GM12878 (cell line): Measurements from ENCODE around the gene FANCG. TPM values are rescaled to one million over a fixed set of nuclear protein-coding genes. Genes with fewer than 3 reads are reported as not detected.

Source experiments
- ATAC-seq: fragments of 200-7000 bp; cut with Tn5 transposase; 3 replicates; pipeline ENCODE4 v1.9.1; 2020; ENCODE audit warnings: mild to moderate bottlenecking, moderate library complexity
- BruUV-seq: library from RNA; stranded (reverse); fragments of 400-500 nt; replicated peaks from 2 replicates; lab custom pipeline; 2021; lab: Mats Ljungman, UMichigan
- CTCF ChIA-PET: fragments of 300-600 bp; sonication (Branson Sonifier 250); formaldehyde crosslinking; extraction: SDS; loops from one replicate; lab custom pipeline; 2021; ENCODE audit warnings: inconsistent platforms; lab: Yijun Ruan, JAX
- POLR2A ChIA-PET: fragments of 350-600 bp; formaldehyde crosslinking; extraction: SDS; loops from one replicate; lab custom pipeline; 2021; ENCODE audit warnings: inconsistent platforms; lab: Charles Lee
- RAD21 ChIA-PET: fragments of 300-600 bp; sonication (Branson Sonifier 250); formaldehyde crosslinking; loops from one replicate; lab custom pipeline; 2023; ENCODE audit warnings: antibody characterized with exemption; ENCODE audit not compliant: unreplicated experiment; lab: Charles Lee
- SMC1A ChIA-PET: fragments of 300-600 bp; sonication (Branson Sonifier 250); formaldehyde crosslinking; loops from one replicate; lab custom pipeline; 2023; ENCODE audit not compliant: unreplicated experiment, uncharacterized antibody; lab: Charles Lee
- DNase-seq: peaks from one replicate; pipeline ENCODE4 v3.0.0-alpha.2; 2011; ENCODE audit warnings: low read depth, low spot score
- FAIRE-seq: peaks from 3 replicates; lab custom pipeline; 2011; peaks lifted over from hg19 to GRCh38; lab: Jason Lieb, UNC
- H2AFZ ChIP-seq: 2 replicates; pipeline ENCODE4 v1.6.0; 2011; ENCODE audit warnings: low read depth, low read length, control low read depth; ENCODE audit not compliant: control insufficient read depth
- H3K27ac ChIP-seq: 2 replicates; pipeline ENCODE4 v1.5.1; 2011; ENCODE audit warnings: control low read depth; ENCODE audit not compliant: control insufficient read depth, insufficient read depth
- H3K27me3 ChIP-seq, 2 experiments: replicated peaks in 1 of 2; 2 replicates each; pipeline versions ENCODE4 v1.6.0 to v1.6.1; 2011; ENCODE audit warnings: low read length in 1 of 2; ENCODE audit not compliant: control insufficient read depth in 2 of 2, insufficient read depth in 2 of 2
- H3K36me3 ChIP-seq, 2 experiments: 2 replicates each; pipeline ENCODE4 v1.5.1; 2011; ENCODE audit warnings: low read length in 1 of 2; ENCODE audit not compliant: control insufficient read depth in 2 of 2, insufficient read depth in 2 of 2
- H3K4me1 ChIP-seq: 2 replicates; pipeline ENCODE4 v1.6.1; 2011; ENCODE audit warnings: mild to moderate bottlenecking, low read length, moderate library complexity, mixed read lengths; ENCODE audit not compliant: control insufficient read depth, insufficient read depth
- H3K4me2 ChIP-seq: 2 replicates; pipeline ENCODE4 v1.6.0; 2011; ENCODE audit warnings: control low read depth; ENCODE audit not compliant: control insufficient read depth, insufficient read depth
- H3K4me3 ChIP-seq: fragments of 200-600 bp; sonication (generic); 2 replicates; pipeline ENCODE4 v1.5.1; 2016
- H3K79me2 ChIP-seq: 2 replicates; pipeline ENCODE4 v1.6.0; 2011; ENCODE audit warnings: low read length; ENCODE audit not compliant: control insufficient read depth, insufficient read depth
- H3K9ac ChIP-seq: 2 replicates; pipeline ENCODE4 v1.8.0; 2011; ENCODE audit warnings: low read length, control low read depth, mixed read lengths; ENCODE audit not compliant: control insufficient read depth, insufficient read depth
- H3K9me3 ChIP-seq: replicated peaks from 3 replicates; pipeline ENCODE4 v1.5.1; 2011; ENCODE audit warnings: mild to moderate bottlenecking, low read length; ENCODE audit not compliant: control insufficient read depth, insufficient read depth
- H4K20me1 ChIP-seq: 2 replicates; pipeline ENCODE4 v1.6.0; 2011; ENCODE audit not compliant: control insufficient read depth, insufficient read depth
- ETV6 ChIP-seq, 2 experiments: fragments of 450-650 bp in 1 of 2; IDR thresholded peaks in 1 of 2; conservative IDR thresholded peaks in 1 of 2; 2 replicates each; pipeline ENCODE4 v1.6.1; 2014; ENCODE audit warnings: antibody characterized with exemption in 1 of 2, borderline replicate concordance in 1 of 2, low read depth in 1 of 2, mild to moderate bottlenecking in 1 of 2, moderate library complexity in 1 of 2
- KLF5 ChIP-seq: fragments of 450-650 bp; IDR thresholded peaks from 2 replicates; pipeline ENCODE4 v1.6.1; 2014; ENCODE audit warnings: mild to moderate bottlenecking; ENCODE audit not compliant: partially characterized antibody
- MEF2B ChIP-seq: fragments of 450-650 bp; IDR thresholded peaks from 2 replicates; pipeline ENCODE4 v1.6.1; 2018; ENCODE audit warnings: mild to moderate bottlenecking, moderate library complexity; ENCODE audit not compliant: partially characterized antibody, poor library complexity, severe bottlenecking
- PML ChIP-seq: IDR thresholded peaks from 2 replicates; pipeline ENCODE4 v1.6.1; 2012; ENCODE audit warnings: low read length, inconsistent platforms
- RUNX3 ChIP-seq: IDR thresholded peaks from 2 replicates; pipeline ENCODE4 v1.6.1; 2012; ENCODE audit warnings: low read length, inconsistent platforms
- ZNF384 ChIP-seq: IDR thresholded peaks from 2 replicates; pipeline ENCODE4 v1.6.1; 2012; ENCODE audit warnings: low read depth, mild to moderate bottlenecking, low read length, improper control_type of control experiment, borderline replicate concordance
- WGBS: methylation state at CpG from one replicate; pipeline ENCODE4 v1.1.6; 2016; ENCODE audit warnings: low lambda C conversion rate; ENCODE audit not compliant: insufficient replicate concordance, insufficient coverage; ENCODE audit errors: missing lambda C conversion rate; 5-methylcytosine and 5-hydroxymethylcytosine counted together
- in situ Hi-C: fragments of 300-500 bp; cut with MboI; formaldehyde crosslinking; loops from 9 replicates; pipeline ENCODE4 v1.14.3; 2018; ENCODE audit warnings: mixed read lengths
- intact Hi-C: fragments of 100-400 bp; cut with micrococcal nuclease; formaldehyde crosslinking; loops from one replicate; pipeline ENCODE4 v1.14.2; 2022; ENCODE audit not compliant: unreplicated experiment
- polyA plus RNA-seq, 11 experiments: library from polyadenylated mRNA; depleted of rRNA in 4 of 11; unstranded in 6 of 11; stranded (reverse) in 5 of 11; fragments of >200 nt; fragmentation: Nextera tagmentation in 4 of 11; fragmentation: Illumina TruSeq in 1 of 11; extraction: Ambion mirVana in 4 of 11; extraction: Trizol in 1 of 11; gene quantifications; 1 replicate in 1 of 11; 2 replicates in 10 of 11; pipeline versions ENCODE4 v1.2.1 to v1.2.3, GENCODE V29; 2011 to 2016; ENCODE audit warnings: inconsistent platforms in 2 of 11, missing spikeins in 2 of 11, low read depth in 1 of 11
- total RNA-seq, 4 experiments: library from RNA; depleted of rRNA in 3 of 4; stranded (reverse); fragments of >200 nt in 3 of 4; fragmentation: Illumina TruSeq in 1 of 4; extraction: Trizol in 1 of 4; gene quantifications; 2 replicates each; pipeline versions ENCODE4 v1.2.1 to v1.2.3, GENCODE V29; 2013 to 2021
- TF ChIP-seq, protein P1 (sequence below): fragments of 450-650 bp; IDR thresholded peaks from 2 replicates; pipeline ENCODE4 v1.6.1; 2017; ENCODE audit warnings: mild to moderate bottlenecking, low read depth, inconsistent platforms; ENCODE audit not compliant: poor library complexity, severe bottlenecking
- TF ChIP-seq, protein P2 (sequence below): fragments of 450-650 bp; IDR thresholded peaks from 2 replicates; pipeline ENCODE4 v1.6.1; 2018; ENCODE audit warnings: borderline replicate concordance, mild to moderate bottlenecking; ENCODE audit not compliant: partially characterized antibody

Gene FANCG
- total and polyA plus RNA-seq, 10 of the 15 experiments (the other 5 are each of a cell fraction or from before 2014, with no cell fraction given), result 16.4 to 78.7 (median 45.4) TPM

DNA sequence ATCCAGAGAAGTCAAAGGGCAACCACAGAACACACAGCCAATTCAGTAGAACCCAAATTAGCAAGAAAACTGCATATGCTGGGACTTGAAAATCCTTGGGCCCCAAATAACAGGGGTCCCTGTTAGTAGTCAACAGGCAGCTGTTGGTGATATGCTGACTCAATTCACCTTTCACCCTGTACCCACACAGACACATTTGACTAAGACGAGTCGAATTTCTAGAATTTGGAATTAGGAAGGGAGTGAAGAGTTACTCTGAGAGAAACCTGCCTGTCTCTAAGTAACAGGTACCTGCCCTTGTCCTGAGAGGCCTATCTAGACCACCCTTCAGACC, 6.5 kb downstream of the FANCG start:
- Histone ChIP-seq H3K79me2 (peaks cover 48% of the 10 kb centered on the region), H3K4me1 (peaks cover 13% of the 10 kb centered on the region), H3K4me2 (peak overlapping the region; percentile 81), H4K20me1 (peaks cover 19% of the 10 kb centered on the region), H3K4me3 (peak overlapping the region; percentile 34; the same call in 1 of the 2 replicates), H3K9me3 (no peaks in the 10 kb centered on the region), H2AFZ (peak overlapping the region; percentile 91; the same call in 1 of the 2 replicates), H3K27ac (peak overlapping the region; percentile 88), H3K27me3 (no peaks in the 10 kb centered on the region), H3K9ac (peak overlapping the region; percentile 58; the same call in 1 of the 2 replicates), H3K36me3 (peaks cover 0 to 17% of the 10 kb centered on the region in 2 experiments; a peak in 3 of 4 replicates)
- BruUV-seq, result no TSS peak
- in situ Hi-C loops, result no loop called here
- FAIRE-seq (no peak), ATAC-seq (no peak), DNase-seq (no peak)
- SMC1A ChIA-PET, result no interaction called here
- POLR2A ChIA-PET, result interaction anchor here (2.1 kb wide), 1 partner anchor 29 kb away, joined by 11 read pairs; the partner anchor contains the start of gene STOML2
- CTCF ChIA-PET, result no interaction called here
- RAD21 ChIA-PET, result no interaction called here
- TF ChIP-seq KLF5 (no peak), RUNX3 (peak; percentile 28; the same call in 1 of the 2 replicates), PML (0 out of 2 replicates have a peak, but pooled peaks have one; percentile 3)
- WGBS, result 0% methylated on average over 2 of the region's 2 CpGs
- intact Hi-C loops, result loop anchor here (5.0 to 10.0 kb wide), 3 partner anchors 39 to 652 kb away; partner anchors contain the start of gene DNAJB5

DNA sequence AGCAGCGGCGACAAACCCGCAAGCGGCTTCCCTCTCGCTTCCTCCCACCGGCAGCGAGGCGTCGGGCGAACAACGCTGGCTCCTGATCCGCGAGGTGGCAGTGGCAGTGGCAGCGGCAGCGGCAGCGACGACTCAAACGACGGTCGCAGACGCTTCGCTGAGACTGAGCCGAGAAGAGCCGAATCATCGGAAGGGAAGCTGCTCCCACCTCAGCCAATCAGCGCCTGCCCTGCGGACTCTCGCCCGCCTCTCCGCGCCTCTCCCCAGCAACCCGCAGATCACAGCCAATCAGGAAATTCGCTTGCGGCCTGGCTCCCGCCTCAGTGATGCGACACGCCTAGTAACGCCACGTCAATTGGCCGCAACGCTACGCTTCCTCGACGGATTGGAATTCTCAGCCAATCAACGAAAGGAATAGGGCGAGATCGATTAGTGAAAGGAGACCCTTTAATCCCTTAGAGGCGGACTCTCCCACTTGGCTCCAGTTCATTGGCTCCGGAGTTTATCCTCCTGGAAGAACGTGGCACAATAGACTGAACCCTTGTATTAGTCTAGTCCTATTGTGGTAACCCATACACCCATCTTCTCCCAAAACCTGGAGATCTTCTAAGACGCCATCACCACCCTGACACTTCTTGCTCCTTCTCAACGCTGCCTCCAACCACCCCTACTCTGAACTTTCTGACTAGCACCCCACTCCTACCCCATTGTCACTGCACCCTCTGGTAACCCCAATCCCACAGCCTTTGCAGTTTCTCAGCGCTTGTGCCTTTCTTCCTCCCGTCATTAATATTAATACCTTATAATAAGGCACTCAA, 7.1 kb downstream of the FANCG start, which contains the start of gene VCP:
Gene VCP (minus strand): TSS at position 165 of the 818 bp plus-strand sequence. CDS start 272 bp downstream, outside the sequence.
- peak; percentile 98 for DNase-seq
- ChIA-PET CTCF (interaction anchor here (1.0 to 2.5 kb wide), 7 partner anchors 21 to 575 kb away, joined by 3 to 29 read pairs (median 7); partner anchors contain the start of genes PIGO and STOML2), RAD21 (interaction anchor here (0.8 to 2.5 kb wide), 4 partner anchors 22 to 578 kb away, joined by 3 to 11 read pairs (median 5); partner anchors contain the start of genes SIT1 and STOML2), SMC1A (interaction anchor here (1.1 to 3.3 kb wide), 4 partner anchors 8 to 25 kb away, joined by 3 to 19 read pairs (median 13); partner anchors contain the start of genes FANCG and PIGO), POLR2A (interaction anchor here (0.5 to 2.6 kb wide), 9 partner anchors 7 to 1185 kb away, joined by 3 to 31 read pairs (median 5); partner anchors contain the start of genes ARHGEF39, ATOSB, DNAJB5 and FANCG)
- Histone ChIP-seq H3K4me2 (peak within 1 kb of the TSS; percentile 81), H3K4me1 (peaks cover 12% of the 10 kb centered on the region), H3K79me2 (peaks cover 48% of the 10 kb centered on the region), H3K9ac (peak within 1 kb of the TSS; percentile 81), H3K36me3 (peaks cover 0 to 23% of the 10 kb centered on the region in 2 experiments; a peak in 3 of 4 replicates), H3K27me3 (no peaks in the 10 kb centered on the region), H4K20me1 (peaks cover 25% of the 10 kb centered on the region), H3K9me3 (no peaks in the 10 kb centered on the region), H3K27ac (peak within 1 kb of the TSS; percentile 88), H2AFZ (peak within 1 kb of the TSS; percentile 91), H3K4me3 (peak within 1 kb of the TSS; percentile 78)
- WGBS, result under 1% methylated on average over 54 of the region's 54 CpGs
- FAIRE-seq, result peak; percentile 99
- TSS peak; percentile 67 for BruUV-seq
- in situ Hi-C loops, result no loop called here
- peak; percentile 93 for ATAC-seq
- intact Hi-C loops, result loop anchor here (5.0 to 10.0 kb wide), 3 partner anchors 40 to 652 kb away; partner anchors contain the start of gene DNAJB5
- TF ChIP-seq, protein P1, sequence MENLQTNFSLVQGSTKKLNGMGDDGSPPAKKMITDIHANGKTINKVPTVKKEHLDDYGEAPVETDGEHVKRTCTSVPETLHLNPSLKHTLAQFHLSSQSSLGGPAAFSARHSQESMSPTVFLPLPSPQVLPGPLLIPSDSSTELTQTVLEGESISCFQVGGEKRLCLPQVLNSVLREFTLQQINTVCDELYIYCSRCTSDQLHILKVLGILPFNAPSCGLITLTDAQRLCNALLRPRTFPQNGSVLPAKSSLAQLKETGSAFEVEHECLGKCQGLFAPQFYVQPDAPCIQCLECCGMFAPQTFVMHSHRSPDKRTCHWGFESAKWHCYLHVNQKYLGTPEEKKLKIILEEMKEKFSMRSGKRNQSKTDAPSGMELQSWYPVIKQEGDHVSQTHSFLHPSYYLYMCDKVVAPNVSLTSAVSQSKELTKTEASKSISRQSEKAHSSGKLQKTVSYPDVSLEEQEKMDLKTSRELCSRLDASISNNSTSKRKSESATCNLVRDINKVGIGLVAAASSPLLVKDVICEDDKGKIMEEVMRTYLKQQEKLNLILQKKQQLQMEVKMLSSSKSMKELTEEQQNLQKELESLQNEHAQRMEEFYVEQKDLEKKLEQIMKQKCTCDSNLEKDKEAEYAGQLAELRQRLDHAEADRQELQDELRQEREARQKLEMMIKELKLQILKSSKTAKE, result peak; percentile 75
- TF ChIP-seq, protein P2, sequence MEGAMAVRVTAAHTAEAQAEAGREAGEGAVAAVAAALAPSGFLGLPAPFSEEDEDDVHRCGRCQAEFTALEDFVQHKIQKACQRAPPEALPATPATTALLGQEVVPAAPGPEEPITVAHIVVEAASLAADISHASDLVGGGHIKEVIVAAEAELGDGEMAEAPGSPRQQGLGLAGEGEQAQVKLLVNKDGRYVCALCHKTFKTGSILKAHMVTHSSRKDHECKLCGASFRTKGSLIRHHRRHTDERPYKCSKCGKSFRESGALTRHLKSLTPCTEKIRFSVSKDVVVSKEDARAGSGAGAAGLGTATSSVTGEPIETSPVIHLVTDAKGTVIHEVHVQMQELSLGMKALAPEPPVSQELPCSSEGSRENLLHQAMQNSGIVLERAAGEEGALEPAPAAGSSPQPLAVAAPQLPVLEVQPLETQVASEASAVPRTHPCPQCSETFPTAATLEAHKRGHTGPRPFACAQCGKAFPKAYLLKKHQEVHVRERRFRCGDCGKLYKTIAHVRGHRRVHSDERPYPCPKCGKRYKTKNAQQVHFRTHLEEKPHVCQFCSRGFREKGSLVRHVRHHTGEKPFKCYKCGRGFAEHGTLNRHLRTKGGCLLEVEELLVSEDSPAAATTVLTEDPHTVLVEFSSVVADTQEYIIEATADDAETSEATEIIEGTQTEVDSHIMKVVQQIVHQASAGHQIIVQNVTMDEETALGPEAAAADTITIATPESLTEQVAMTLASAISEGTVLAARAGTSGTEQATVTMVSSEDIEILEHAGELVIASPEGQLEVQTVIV, result no peak
- TF ChIP-seq MEF2B (no peak), ETV6 (conservative IDR thresholded peaks at IDR 0.05 in 1 of 2, IDR thresholded peaks at IDR 0.05 in 1 of 2; ENCODE audit: borderline replicate concordance in 1 of 2, low read depth in 1 of 2) (no peak), ZNF384 (no peak)
